ENCODE measurements around the gene DISP1.

The DISP1 gene, protein sequence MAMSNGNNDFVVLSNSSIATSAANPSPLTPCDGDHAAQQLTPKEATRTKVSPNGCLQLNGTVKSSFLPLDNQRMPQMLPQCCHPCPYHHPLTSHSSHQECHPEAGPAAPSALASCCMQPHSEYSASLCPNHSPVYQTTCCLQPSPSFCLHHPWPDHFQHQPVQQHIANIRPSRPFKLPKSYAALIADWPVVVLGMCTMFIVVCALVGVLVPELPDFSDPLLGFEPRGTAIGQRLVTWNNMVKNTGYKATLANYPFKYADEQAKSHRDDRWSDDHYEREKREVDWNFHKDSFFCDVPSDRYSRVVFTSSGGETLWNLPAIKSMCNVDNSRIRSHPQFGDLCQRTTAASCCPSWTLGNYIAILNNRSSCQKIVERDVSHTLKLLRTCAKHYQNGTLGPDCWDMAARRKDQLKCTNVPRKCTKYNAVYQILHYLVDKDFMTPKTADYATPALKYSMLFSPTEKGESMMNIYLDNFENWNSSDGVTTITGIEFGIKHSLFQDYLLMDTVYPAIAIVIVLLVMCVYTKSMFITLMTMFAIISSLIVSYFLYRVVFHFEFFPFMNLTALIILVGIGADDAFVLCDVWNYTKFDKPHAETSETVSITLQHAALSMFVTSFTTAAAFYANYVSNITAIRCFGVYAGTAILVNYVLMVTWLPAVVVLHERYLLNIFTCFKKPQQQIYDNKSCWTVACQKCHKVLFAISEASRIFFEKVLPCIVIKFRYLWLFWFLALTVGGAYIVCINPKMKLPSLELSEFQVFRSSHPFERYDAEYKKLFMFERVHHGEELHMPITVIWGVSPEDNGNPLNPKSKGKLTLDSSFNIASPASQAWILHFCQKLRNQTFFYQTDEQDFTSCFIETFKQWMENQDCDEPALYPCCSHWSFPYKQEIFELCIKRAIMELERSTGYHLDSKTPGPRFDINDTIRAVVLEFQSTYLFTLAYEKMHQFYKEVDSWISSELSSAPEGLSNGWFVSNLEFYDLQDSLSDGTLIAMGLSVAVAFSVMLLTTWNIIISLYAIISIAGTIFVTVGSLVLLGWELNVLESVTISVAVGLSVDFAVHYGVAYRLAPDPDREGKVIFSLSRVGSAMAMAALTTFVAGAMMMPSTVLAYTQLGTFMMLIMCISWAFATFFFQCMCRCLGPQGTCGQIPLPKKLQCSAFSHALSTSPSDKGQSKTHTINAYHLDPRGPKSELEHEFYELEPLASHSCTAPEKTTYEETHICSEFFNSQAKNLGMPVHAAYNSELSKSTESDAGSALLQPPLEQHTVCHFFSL (N-terminal part only)

DNA sequence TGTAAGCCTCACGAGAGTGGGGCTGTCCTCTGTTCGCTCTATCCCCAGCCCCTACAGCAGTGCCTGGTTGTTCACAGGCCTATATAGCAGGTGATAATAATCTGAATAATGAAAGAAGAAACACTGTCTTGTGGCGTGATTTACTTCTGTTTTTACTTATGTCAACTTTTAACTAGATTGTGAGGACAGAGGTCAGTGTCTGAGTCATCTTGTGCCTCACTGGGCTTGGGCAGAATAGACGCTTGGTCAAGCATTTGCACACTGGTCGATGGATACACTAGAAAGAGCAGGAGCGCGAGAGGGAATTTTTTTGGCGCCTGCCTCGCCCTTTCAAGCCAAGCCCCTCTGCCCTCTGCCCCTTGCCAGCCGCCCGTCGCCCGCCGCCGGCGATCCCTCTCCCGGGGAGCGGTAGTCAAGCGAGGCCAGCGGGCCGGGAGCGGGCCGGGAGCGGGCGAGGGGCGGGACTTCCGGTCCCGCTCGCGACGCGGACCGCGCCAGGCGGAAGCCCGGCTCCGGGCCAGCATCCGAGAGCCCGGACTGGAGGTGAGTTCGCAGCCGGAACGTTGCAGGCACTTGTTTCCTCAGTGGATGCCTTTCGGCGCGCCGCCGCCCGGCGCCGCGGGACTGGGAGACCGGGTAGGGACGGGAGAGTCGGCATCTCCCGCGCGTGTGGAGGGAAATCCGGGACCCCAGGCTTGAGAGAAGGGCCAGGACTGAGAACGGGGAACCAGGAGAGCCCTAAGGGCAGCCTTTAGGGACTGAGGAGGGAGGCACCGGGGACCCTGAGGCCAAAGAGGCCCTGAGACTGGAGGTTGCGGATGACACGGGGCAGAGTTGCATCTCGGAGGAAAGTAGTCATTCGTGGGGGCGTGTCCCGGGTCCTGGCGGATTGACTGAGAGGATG is at the start of gene DISP1:
DISP1 (plus strand) TSS at position 504 of the 904 bp plus-strand sequence. CDS start 127,785 bp downstream, outside the sequence.
- peak; percentile 75 for DNase-seq (ENCODE audit: low spot score)

DNA sequence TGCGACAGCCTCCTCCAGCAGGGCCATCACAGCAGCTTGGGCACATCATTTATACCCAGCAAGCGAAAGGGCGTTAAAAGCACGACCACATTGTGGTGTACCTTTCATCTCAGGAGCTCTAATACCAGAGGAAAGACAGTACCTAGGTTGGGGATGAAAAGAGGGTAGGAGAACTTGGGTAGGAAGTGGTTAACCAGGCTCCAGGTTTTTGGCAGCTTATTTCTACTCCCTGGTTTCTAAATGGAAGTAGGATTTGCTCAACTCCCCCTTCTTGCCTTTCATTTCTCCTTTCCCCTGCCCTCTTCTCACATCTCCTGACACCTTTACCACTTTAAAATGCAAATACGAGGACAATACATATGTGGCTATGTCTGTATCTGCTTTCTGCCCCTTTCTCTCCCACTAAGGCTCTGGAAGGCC is 47.7 kb upstream of the DISP1 start:
- no peak for DNase-seq (ENCODE audit: low spot score)

DNA sequence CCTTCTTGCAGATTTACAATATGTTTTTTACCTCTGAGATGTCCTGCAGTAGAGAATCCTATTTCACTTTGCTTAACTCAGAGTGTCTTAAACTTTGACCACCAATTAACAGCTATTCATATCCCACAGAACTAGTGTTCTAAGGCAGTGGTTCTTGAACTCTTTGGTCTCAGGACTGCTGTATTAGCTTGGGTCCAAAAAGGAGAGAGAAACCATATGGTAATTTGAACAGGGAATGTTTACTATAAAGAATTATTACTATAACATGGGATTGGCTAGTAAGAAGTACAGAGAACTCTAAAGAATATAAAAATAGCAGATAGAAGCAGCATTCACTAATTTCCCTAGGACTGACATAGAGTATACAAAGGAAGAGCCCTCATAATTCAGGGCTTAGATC is 46.2 kb upstream of the DISP1 start:
- DNase-seq (ENCODE audit: low spot score) = no peak

DNA sequence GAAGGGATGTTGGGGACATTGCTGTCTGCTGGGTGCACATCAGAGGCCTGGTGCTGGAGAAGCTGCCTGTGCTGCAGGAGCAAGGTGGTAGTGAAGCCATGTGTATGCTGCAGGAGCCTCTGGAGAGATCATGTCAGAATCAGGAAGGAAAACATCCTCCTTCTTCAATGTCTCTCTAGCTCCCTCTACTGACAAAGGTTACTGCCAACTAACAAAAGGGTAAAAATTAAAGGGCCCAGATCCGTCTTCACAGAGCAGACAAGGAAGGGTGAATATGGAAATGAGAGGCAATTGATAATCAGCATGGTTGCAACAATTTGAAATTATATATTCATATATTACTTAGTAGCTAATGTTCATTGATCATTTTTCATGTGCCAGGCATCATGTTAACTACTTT is 45.7 kb upstream of the DISP1 start:
- peak; percentile 68 for DNase-seq (ENCODE audit: low spot score)

DNA sequence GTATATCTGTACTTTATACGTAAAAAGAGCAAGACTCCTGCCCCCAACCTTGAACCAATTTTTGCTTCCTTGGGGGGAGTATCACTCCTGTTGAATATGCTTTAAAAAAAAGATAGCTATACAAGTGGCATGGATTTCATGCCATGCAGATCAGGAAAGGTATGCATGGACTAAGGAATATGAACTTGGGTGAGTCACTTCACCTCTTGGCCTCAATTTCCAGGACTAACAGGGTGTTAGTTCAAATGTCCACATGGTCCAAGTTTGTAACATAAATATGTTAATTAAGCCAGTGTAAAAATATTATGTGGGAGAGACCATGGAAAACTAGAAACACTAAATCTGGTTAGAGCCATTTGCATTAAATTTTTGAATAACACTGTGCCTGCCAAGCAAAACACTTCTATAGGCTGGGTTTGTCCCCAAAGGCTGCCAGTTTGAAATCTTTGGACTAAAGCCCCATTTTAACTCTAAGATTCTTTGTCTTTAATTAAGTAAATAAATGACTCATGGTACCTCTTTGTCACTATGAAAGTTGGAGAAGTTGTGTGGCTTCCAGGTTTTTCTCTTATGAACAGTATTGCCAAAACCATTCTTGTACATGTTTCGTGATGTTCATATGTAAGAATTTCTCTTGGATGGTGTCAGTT is 44.7 kb upstream of the DISP1 start:
- DNase-seq (ENCODE audit: low spot score) = no peak

DNA sequence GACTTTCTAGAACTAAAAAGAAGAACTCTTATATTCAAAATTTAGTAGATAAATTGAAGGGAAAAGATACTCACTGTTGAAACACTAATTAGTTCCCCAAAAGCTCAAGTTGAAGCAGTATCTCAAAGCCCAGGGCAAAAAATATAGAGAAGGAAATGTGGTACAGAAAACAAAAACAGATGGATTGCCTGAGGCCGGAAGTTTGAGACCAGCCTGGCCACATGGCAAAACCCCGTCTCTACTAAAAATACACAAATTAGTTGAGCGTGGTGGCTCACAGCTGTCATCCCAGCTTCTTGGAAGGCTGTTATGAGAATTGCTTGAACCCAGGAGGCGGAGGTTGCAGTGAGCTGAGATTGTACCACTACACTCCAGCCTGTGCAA is 41.9 kb upstream of the DISP1 start:
- DNase-seq (ENCODE audit: low spot score) = peak; percentile 90

DNA sequence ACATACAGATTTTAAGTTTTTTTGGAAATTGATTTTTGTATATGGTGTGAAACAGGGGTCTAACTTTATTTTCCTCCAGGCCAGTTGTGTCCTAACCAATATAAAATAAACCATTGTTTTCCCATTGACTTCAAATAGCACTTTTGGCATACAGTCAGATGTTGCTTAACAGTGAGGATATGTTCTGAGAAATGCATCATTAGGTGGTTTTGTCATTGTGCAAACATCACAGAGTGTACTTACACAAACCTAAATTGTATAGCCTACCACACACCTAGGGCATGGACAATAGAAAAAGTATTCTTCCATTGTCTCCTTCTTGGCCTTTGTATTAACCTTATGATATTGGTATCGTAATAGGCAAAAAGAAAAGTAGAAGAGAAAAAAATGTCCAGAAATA is 37.4 kb upstream of the DISP1 start:
- no peak for DNase-seq (ENCODE audit: low spot score)

DNA sequence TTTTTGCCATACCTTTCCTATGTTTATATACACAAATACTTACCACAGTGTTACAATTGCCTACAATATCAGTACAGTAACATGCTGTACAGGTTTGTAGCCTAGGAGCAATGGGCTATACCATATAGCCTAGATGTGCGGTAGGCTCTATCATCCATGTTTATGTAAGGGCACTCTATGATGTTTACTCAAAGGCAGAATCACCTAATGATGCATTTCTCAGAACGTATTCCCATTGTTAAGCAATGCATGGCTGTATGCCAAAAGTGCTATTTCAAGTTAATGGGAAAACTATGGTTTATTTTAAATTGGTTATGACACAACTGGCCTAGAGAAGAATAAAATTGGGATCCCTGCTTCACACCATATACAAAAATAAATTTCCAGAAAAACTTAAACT is 36.9 kb upstream of the DISP1 start:
- DNase-seq (ENCODE audit: low spot score) = no peak

DNA sequence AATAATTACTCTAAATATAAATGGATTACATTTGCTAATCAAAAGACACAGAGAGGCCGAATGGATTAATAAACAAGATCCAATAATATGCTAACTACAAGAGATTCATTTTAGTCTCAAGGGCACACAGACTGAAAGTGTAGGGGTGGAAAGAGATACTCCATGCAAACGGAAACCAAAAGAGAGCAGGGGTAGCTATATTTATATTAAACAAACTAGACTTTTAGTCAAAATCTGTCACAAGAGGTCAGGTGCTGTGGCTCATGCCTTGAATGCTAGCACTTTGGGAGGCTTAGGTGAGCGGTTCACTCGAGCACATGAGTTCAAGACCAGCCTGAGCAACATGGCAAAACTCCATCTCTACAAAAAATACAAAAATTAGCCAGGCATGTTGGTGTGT is 33.6 kb upstream of the DISP1 start:
- DNase-seq (ENCODE audit: low spot score) = no peak

DNA sequence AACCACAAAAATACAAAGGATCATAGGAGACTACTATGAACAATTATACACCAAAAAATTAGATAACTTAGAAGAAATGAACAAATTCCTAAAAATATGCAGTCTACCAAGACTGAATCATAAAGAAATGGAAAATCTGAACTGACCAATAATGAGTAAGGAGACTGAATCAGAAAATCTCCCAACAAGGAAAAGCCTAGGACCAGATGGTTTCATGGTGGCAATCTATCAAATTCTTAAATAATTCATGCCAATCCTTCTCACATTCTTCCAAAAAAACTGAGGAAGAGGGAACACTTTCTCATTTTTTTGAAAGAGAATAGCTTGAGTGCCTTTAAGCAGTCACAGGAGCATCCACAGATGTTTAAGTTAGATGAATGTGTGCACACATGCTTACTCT is 31.8 kb upstream of the DISP1 start:
- DNase-seq (ENCODE audit: low spot score) = no peak

DNA sequence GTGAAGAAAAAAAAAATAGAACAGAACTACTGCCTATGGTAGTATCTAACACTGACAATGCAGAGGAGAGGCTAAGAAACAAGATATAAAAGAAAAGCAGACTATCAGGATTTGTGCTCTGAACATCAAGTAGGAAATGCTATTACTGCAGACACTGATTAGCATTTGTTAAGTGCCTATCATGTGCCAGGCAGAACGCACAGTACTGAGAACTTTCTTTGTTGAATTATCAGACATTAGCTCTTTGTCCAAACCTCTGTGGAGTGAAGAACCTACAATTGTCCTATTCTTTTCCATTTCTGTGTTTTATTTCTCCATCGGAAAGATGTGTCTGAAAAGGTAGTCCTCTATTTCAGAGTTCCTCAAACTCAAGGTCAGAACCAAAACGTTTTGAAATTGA is 30.5 kb upstream of the DISP1 start:
- DNase-seq (ENCODE audit: low spot score) = no peak

DNA sequence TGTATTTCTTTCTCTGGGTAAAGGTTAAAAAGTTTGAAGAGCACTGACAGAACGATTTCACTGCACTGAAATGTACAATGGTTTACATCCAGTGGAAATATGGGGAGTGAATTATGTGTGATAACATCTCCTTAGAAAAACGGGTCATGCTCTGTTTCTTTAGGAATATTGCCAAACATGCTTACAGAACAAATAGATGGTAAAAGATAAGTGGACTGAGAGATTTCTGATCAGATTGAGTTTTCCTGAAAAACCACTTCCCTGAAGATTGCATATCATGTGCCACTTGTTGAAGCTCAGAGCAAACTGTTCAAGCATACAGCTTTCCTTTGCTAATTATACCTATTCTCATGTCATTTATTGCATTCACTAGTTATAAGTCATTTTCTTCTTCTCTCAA is 29.9 kb upstream of the DISP1 start:
- no peak for DNase-seq (ENCODE audit: low spot score)

DNA sequence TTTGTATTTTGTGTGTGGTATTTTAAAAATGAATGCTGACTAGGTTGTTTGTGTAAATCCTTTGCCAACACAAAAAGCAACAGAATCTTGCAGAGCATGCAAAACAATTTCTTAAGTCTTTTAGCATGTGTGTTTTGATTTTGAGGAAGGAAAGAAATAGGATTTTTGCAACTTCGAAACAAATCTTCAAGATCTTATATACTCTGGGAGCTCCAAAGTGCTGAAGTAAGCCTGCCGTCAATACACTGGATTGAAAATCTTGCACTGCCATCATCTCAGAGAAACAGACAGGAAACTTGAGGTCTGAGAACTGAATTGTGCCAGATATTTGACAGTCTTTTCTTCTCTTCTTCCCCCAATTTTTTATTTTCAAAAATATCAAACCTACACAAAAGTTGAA is 29.3 kb upstream of the DISP1 start:
- DNase-seq (ENCODE audit: low spot score) = no peak

DNA sequence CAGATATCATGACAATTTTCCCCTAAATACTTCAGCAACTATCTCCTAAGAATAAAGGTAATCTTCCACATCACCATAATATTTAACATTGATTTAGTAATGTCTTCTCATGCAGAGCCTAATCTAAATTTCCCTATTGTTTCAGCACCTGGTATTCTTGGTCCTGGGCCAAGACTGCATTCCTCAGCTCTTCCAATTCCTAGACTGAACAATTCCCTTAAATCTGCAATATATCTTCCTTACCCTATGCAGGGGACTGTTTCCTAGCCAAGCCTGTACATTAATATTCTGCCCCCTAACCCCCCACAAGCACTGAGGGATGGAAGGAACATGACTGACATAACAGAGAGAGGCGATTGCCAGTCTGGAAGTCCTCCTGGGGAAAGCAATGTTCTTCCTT is 28.7 kb upstream of the DISP1 start:
- no peak for DNase-seq (ENCODE audit: low spot score)

DNA sequence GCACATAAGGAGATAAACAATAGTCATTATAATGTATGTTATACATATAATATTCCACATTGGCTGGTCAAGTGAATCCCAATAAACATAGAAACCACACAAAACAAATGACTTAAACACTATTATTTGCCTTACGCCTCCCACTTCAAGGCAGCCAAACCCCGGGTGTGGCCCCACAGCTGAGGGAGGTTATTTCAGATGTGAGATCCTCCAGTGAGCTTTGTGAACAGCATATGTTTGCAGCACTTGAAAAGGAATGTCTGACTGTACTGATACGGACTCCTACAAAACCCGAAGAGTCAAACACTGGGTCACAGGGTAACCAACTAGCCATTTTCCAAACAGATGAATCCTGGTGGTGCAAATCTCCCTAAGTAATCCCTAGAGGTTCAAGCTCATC is 27.1 kb upstream of the DISP1 start:
- DNase-seq (ENCODE audit: low spot score) = no peak

DNA sequence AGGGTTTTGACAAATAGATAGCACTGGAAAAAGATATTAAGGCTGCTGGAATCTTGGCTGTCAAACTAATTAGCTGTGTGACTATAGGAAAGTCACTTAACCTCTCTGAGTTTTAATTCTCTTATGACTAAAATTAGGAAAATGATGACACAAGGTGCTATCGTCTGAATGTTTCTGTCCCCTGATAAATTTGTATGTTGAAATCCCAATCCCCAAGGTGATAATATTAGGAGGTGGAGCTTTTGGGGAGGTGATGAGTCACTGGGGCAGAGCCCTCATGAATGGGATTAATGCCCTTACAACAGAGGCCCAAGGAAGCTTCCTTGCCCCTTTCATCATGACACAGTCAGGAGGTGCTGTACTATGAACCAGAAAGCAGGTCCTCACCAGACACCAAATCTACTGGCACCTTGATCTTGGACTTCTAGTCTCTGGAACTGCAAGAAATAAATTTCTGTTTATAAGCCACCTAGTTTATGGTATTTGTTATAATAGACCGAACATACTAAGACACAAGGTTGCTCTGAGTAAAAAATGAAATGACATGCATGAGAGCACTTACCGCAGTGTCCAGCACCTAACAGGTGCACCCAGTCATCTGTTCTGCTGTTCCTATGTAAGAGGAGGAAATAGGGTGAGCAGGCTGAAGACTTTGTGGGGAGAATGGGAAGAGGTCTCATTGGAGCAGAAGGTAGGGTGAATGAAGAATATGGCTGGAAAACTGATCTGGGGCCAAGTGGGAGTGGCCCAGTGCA is 26.3 kb upstream of the DISP1 start:
- no peak for DNase-seq (ENCODE audit: low spot score)

DNA sequence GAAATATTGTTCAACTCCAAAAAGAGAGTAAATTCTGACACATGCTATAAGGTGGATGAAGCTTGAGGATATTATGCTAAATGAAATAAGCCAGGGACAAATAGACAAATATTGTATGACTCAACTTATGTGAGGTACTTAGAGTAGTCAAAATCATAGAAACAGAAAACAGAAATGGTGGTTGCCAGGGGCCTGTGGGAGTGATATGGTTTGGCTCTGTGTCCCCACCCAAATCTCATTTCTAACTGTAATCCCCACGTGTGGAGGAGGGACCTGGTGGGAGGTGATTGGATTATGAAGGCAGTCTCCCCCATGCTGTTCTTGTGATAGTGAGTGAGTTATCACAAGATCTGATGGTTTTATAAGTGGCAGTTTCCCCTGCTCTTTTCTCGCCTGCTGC is 24.7 kb upstream of the DISP1 start:
- DNase-seq (ENCODE audit: low spot score) = no peak

DNA sequence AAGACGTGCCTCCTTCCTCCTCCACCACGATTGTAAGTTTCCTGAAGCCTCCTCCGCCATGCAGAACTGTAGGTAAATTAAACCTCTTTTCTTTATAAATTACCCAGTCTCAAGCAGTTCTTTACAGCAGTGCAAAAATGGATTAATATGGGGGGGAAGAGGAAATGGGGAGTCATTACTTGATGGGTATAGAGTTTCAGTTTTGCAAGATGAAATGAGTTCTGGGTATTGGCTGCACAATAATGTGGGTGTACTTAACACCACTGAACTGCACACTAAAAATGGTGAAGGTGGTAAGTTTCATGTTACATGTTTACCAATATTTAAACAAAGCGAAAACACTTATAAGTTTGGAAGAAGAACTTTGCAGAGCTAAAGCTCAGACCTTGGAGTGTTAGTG is 24.3 kb upstream of the DISP1 start:
- DNase-seq (ENCODE audit: low spot score) = no peak

DNA sequence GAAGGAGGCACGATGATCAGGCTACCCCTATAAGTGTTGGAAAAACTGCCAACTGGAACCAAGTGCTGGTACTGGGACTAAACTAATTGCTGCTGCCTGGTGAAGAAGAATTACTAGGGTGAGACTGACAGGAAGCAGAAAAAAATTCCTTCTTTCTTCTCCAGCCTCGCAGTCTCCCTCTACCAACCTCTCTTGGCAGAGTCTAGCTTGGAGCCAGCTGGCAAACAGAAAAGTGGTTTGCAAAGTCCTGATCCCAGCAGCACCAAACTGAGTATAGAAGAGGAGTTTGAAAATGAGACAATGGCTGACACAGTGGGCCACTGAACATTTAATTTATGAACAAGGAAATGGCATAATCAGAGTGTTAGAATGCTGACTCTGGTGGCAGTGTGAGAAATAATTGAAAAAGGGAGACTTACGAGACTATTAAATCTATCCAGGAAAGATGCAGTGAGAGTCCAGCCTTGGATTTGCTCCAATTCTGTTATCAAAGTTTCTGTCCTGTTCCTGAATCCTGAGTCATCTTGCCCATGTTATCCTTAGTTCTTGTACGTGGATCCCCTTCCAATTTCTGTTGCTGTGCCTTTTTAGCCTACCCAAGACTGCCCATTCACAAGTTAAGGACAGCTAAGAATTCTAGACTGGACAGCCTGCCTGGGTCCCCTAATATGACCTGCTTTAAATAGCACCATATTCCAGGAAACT is 23.7 kb upstream of the DISP1 start:
- DNase-seq (ENCODE audit: low spot score) = no peak

DNA sequence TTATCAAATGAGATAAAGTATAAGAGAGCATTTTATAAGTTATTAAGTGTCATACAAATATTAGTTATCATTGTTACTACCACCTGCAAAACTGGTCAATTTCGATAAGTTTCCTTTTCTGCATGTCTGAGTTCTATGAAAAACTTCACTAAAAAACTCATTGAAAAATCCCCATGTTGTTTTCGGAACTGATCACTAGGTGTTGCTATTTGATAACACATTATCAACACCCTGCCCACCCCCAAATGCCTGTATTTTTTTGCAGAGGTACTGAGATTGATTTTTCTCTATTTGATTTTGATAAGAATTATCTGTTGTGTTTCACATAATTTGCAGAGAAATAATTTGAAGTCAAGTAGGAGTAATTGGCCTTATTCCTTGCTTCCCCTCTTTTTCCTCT is 22.1 kb upstream of the DISP1 start:
- peak; percentile 57 for DNase-seq (ENCODE audit: low spot score)

Data from NAMALWA (cell line).